ENCODE data around the gene FCRL2. TPM values are rescaled to one million over a fixed set of nuclear protein-coding genes. Genes with fewer than 3 reads are reported as not detected.

The FCRL2 gene
- total RNA-seq, 4 donors from 2014 or later: not detected

GRCh38 chr1:157806431-157807149 is 29.7 kb upstream of the FCRL2 start:
- Histone ChIP-seq H3K36me3 (no peaks in the 10 kb centered on the region), H3K4me1 (no peaks in the 10 kb centered on the region), H3K9me3 (no peaks in the 10 kb centered on the region), H3K27me3 (no peaks in the 10 kb centered on the region), H3K27ac (no peak overlapping the region), H3K4me3 (replicated peaks in 1 of 3) (no peak overlapping the region)
- TF ChIP-seq POLR2A (IDR thresholded peaks at IDR 0.05) (no peak), CTCF (IDR thresholded peaks at IDR 0.05) (no peak)
- WGBS, 2 donors: 51 to 52% methylated on average over 5 to 6 of the region's 6 CpGs
- DNase-seq: no peak
- intact Hi-C loops (cut with DNase I): no loop called here

GRCh38 chr1:157803851-157804250 is 26.9 kb upstream of the FCRL2 start:
- TF ChIP-seq POLR2A (IDR thresholded peaks at IDR 0.05) (no peak), CTCF (IDR thresholded peaks at IDR 0.05) (no peak)
- Histone ChIP-seq H3K27ac (no peak overlapping the region), H3K4me1 (no peaks in the 10 kb centered on the region), H3K9me3 (no peaks in the 10 kb centered on the region), H3K36me3 (no peaks in the 10 kb centered on the region), H3K4me3 (replicated peaks in 1 of 3) (no peak overlapping the region), H3K27me3 (no peaks in the 10 kb centered on the region)
- DNase-seq: no peak
- intact Hi-C loops (cut with DNase I): no loop called here
- 79 to 87% methylated on average over 7 of the region's 7 CpGs for WGBS, 2 donors

- WGBS, 2 donors: 49 to 50% methylated on average over 1 of the region's 1 CpG
- intact Hi-C loops (cut with DNase I): no loop called here
- no peaks in the 10 kb centered on the region for H3K9me3 ChIP-seq
- H3K4me1 ChIP-seq: no peaks in the 10 kb centered on the region
- no peak overlapping the region for H3K27ac ChIP-seq
- H3K27me3 ChIP-seq: no peaks in the 10 kb centered on the region
- H3K4me3 ChIP-seq (replicated peaks in 1 of 3): no peak overlapping the region
- TF ChIP-seq POLR2A (IDR thresholded peaks at IDR 0.05): no peak
- TF ChIP-seq CTCF (IDR thresholded peaks at IDR 0.05): no peak
- H3K36me3 ChIP-seq: no peaks in the 10 kb centered on the region
- no peak for DNase-seq
These were observed 23.1 kb upstream of the FCRL2 start for GRCh38 chr1:157799996-157800395.

- H3K9me3 ChIP-seq: no peaks in the 10 kb centered on the region
- H3K27me3 ChIP-seq: no peaks in the 10 kb centered on the region
- WGBS, 2 donors: 28 to 62% methylated on average over 5 of the region's 5 CpGs
- H3K4me1 ChIP-seq: no peaks in the 10 kb centered on the region
- no peaks in the 10 kb centered on the region for H3K36me3 ChIP-seq
- intact Hi-C loops (cut with DNase I): no loop called here
- DNase-seq: no peak
- no peak overlapping the region for H3K27ac ChIP-seq
- TF ChIP-seq CTCF (IDR thresholded peaks at IDR 0.05) (no peak), POLR2A (IDR thresholded peaks at IDR 0.05) (no peak)
- no peak overlapping the region for H3K4me3 ChIP-seq (replicated peaks in 1 of 3)
These were observed 21.3 kb upstream of the FCRL2 start for GRCh38 chr1:157798211-157798610.

GRCh38 chr1:157785248-157785647 is 8.3 kb upstream of the FCRL2 start:
- Histone ChIP-seq H3K27ac (no peak overlapping the region), H3K36me3 (no peaks in the 10 kb centered on the region), H3K4me1 (no peaks in the 10 kb centered on the region), H3K9me3 (no peaks in the 10 kb centered on the region), H3K4me3 (replicated peaks in 1 of 3) (no peak overlapping the region), H3K27me3 (no peaks in the 10 kb centered on the region)
- no peak for DNase-seq
- TF ChIP-seq POLR2A (IDR thresholded peaks at IDR 0.05) (no peak), CTCF (IDR thresholded peaks at IDR 0.05) (no peak)
- 17 to 33% methylated on average over 1 of the region's 1 CpG for WGBS, 2 donors
- intact Hi-C loops (cut with DNase I): no loop called here
